A673 (cell line): ENCODE results near the gene ZDHHC8. TPM values are rescaled to one million over a fixed set of nuclear protein-coding genes. Genes with fewer than 3 reads are reported as not detected.

ENCODE experiments used
- BruUV-seq: library from RNA; stranded (reverse); fragments of 400-500 nt; replicated peaks from 2 replicates; lab custom pipeline; 2021; lab: Mats Ljungman, UMichigan
- CTCF ChIA-PET: fragments of 300-600 bp; sonication (Branson Sonifier 250); formaldehyde crosslinking; loops from one replicate; lab custom pipeline; 2022; ENCODE audit warnings: antibody characterized with exemption; lab: Charles Lee
- POLR2A ChIA-PET: fragments of 300-600 bp; sonication (Branson Sonifier 250); formaldehyde crosslinking; loops from one replicate; lab custom pipeline; 2022; ENCODE audit warnings: antibody characterized with exemption; ENCODE audit not compliant: low non-redundant PET; lab: Charles Lee
- DNase-seq: peaks from one replicate; pipeline ENCODE4 v3.0.0-alpha.2; 2015; ENCODE audit warnings: low spot score
- H3K27ac ChIP-seq: fragments of 200-600 bp; sonication (generic); 2 replicates; pipeline ENCODE4 v1.5.1; 2016; ENCODE audit warnings: mixed run types, low read depth, mild to moderate bottlenecking, mixed read lengths, antibody characterized with exemption, low read length; ENCODE audit not compliant: poor library complexity, severe bottlenecking
- H3K27me3 ChIP-seq: fragments of 200-600 bp; sonication (generic); replicated peaks from 2 replicates; pipeline ENCODE4 v1.6.1; 2017; ENCODE audit warnings: mixed run types, low read depth, mild to moderate bottlenecking, mixed read lengths, antibody characterized with exemption, low read length; ENCODE audit not compliant: insufficient read depth, poor library complexity
- H3K36me3 ChIP-seq: fragments of 200-600 bp; sonication (generic); 2 replicates; pipeline ENCODE4 v1.6.1; 2016; ENCODE audit warnings: mixed run types, mild to moderate bottlenecking, mixed read lengths, antibody characterized with exemption, low read length; ENCODE audit not compliant: insufficient read depth, poor library complexity, severe bottlenecking
- H3K4me1 ChIP-seq: fragments of 200-600 bp; sonication (generic); 2 replicates; pipeline ENCODE4 v1.6.1; 2017; ENCODE audit warnings: mixed run types, mild to moderate bottlenecking, mixed read lengths, antibody characterized with exemption, low read length; ENCODE audit not compliant: insufficient read depth, poor library complexity, severe bottlenecking
- H3K4me3 ChIP-seq: fragments of 200-600 bp; sonication (generic); 2 replicates; pipeline ENCODE4 v1.5.1; 2016; ENCODE audit warnings: low read depth, mixed run types, mild to moderate bottlenecking, mixed read lengths, low read length; ENCODE audit not compliant: poor library complexity, severe bottlenecking
- H3K9me3 ChIP-seq: fragments of 200-600 bp; sonication (generic); 2 replicates; pipeline ENCODE4 v1.6.1; 2016; ENCODE audit warnings: mixed run types, low read depth, mild to moderate bottlenecking, mixed read lengths, antibody characterized with exemption, low read length; ENCODE audit not compliant: poor library complexity, severe bottlenecking
- CTCF ChIP-seq: fragments of 300-800, 200-600 bp; sonication (generic); conservative IDR thresholded peaks from 2 replicates; pipeline ENCODE4 v1.5.1; 2017; ENCODE audit warnings: low read depth, mild to moderate bottlenecking, antibody characterized with exemption, low read length, moderate library complexity, mixed read lengths
- EZH2 ChIP-seq: fragments of 200-600 bp; sonication (generic); IDR thresholded peaks from 2 replicates; pipeline ENCODE4 v1.6.1; 2017; ENCODE audit warnings: borderline replicate concordance, low read depth, mild to moderate bottlenecking, mixed read lengths, antibody characterized with exemption, low read length; ENCODE audit not compliant: poor library complexity, severe bottlenecking
- intact Hi-C: fragments of 100-400 bp; cut with micrococcal nuclease; formaldehyde crosslinking; loops from one replicate; pipeline ENCODE4 v1.10.0; 2022; ENCODE audit not compliant: unreplicated experiment
- total RNA-seq: library from RNA; stranded (reverse); gene quantifications from 2 replicates; pipeline ENCODE4 v1.2.3, GENCODE V29; 2021

ZDHHC8 gene
- total RNA-seq, 1 experiment from 2014 or later: 58.8 TPM

- TF ChIP-seq CTCF (no peak), EZH2 (no peak)
- intact Hi-C loops: no loop called here
- no peak for DNase-seq
- no peaks in the 10 kb centered on the region for H3K9me3 ChIP-seq
- BruUV-seq: no TSS peak
- H3K27me3 ChIP-seq: no peaks in the 10 kb centered on the region
- no peaks in the 10 kb centered on the region for H3K4me1 ChIP-seq
- CTCF ChIA-PET: no interaction called here
- no peak overlapping the region for H3K4me3 ChIP-seq
- POLR2A ChIA-PET: no interaction called here
- no peaks in the 10 kb centered on the region for H3K36me3 ChIP-seq
- H3K27ac ChIP-seq: no peak overlapping the region
Observed at GRCh38 chr22:20185750-20186149, 54.1 kb downstream of the ZDHHC8 start.

GRCh38 chr22:20186183-20186870, 54.7 kb downstream of the ZDHHC8 start:
- TF ChIP-seq CTCF (peak; percentile 37; the same call in 1 of the 2 replicates), EZH2 (no peak)
- DNase-seq: peak; percentile 30
- Histone ChIP-seq H3K27me3 (no peaks in the 10 kb centered on the region), H3K36me3 (no peaks in the 10 kb centered on the region), H3K27ac (no peak overlapping the region), H3K4me1 (no peaks in the 10 kb centered on the region), H3K9me3 (no peaks in the 10 kb centered on the region), H3K4me3 (no peak overlapping the region)
- intact Hi-C loops: no loop called here
- CTCF ChIA-PET: no interaction called here
- no TSS peak for BruUV-seq
- POLR2A ChIA-PET: no interaction called here

GRCh38 chr22:20186871-20187546, 55.4 kb downstream of the ZDHHC8 start:
- H3K36me3 ChIP-seq: no peaks in the 10 kb centered on the region
- DNase-seq: no peak
- no peaks in the 10 kb centered on the region for H3K27me3 ChIP-seq
- intact Hi-C loops: no loop called here
- no peak overlapping the region for H3K27ac ChIP-seq
- POLR2A ChIA-PET: no interaction called here
- no peaks in the 10 kb centered on the region for H3K4me1 ChIP-seq
- BruUV-seq: no TSS peak
- CTCF ChIA-PET: no interaction called here
- no peak for TF ChIP-seq EZH2
- TF ChIP-seq CTCF: no peak
- no peaks in the 10 kb centered on the region for H3K9me3 ChIP-seq
- H3K4me3 ChIP-seq: no peak overlapping the region
